Body of pancreas (tissue), 4 donors: ENCODE measurements around the gene SGSH.

Experiments
- CTCF ChIP-seq, 7 experiments: fragments of 450-650 bp in 4 of 7; fragments of 200-600 bp in 3 of 7; sonication (generic) in 3 of 7; IDR thresholded peaks; one replicate each; pipeline ENCODE4 v1.5.1; 2016 to 2019; ENCODE audit warnings: antibody characterized with exemption in 7 of 7
- POLR2A ChIP-seq, 3 donors: fragments of 450-650 bp; IDR thresholded peaks; one replicate each; pipeline ENCODE4 v1.6.1; 2016; ENCODE audit warnings: antibody characterized with exemption in 3 of 3, mild to moderate bottlenecking in 2 of 3

GRCh38 chr17:80216473-80217456 lies 3.4 kb downstream of the SGSH start:
- no peak for TF ChIP-seq CTCF (IDR thresholded peaks at IDR 0.05)
- TF ChIP-seq POLR2A (IDR thresholded peaks at IDR 0.05) = no peak
